ENCODE results near the gene POMT2.

The POMT2 gene

DNA sequence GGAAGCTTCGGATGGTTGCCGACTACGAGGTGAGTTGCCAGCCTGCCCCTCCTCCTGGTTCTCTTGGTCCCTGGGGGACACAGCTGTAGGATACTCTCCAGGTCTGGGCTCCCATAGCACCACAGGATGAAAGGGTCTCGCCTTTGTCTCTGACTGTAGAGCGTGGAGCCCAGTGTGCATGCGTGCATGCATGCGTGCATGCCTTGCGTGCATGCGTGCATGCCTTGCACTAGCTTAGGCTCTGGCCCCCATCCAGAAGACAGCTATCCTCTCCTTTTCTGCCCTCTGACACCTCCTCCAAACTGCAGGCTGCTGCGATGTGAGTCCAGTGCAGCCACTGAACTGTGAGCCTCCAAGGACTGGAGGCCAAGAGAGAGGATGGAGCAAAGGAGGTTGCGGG lies 68.8 kb downstream of the POMT2 start:
- DNase-seq (ENCODE audit: low spot score): no peak
- TF ChIP-seq, protein P1, sequence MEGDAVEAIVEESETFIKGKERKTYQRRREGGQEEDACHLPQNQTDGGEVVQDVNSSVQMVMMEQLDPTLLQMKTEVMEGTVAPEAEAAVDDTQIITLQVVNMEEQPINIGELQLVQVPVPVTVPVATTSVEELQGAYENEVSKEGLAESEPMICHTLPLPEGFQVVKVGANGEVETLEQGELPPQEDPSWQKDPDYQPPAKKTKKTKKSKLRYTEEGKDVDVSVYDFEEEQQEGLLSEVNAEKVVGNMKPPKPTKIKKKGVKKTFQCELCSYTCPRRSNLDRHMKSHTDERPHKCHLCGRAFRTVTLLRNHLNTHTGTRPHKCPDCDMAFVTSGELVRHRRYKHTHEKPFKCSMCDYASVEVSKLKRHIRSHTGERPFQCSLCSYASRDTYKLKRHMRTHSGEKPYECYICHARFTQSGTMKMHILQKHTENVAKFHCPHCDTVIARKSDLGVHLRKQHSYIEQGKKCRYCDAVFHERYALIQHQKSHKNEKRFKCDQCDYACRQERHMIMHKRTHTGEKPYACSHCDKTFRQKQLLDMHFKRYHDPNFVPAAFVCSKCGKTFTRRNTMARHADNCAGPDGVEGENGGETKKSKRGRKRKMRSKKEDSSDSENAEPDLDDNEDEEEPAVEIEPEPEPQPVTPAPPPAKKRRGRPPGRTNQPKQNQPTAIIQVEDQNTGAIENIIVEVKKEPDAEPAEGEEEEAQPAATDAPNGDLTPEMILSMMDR (IDR thresholded peaks at IDR 0.05; ENCODE audit: borderline replicate concordance, control extremely low read depth, extremely low read depth, insufficient read depth, missing control alignments): no peak
- in situ Hi-C loops (cut with MboI; ENCODE audit: low sequenced_read_pairs, unreplicated experiment): no loop called here

- in situ Hi-C loops (cut with MboI; ENCODE audit: low sequenced_read_pairs, unreplicated experiment): no loop called here
- TF ChIP-seq, protein P1 (IDR thresholded peaks at IDR 0.05; ENCODE audit: borderline replicate concordance, control extremely low read depth, extremely low read depth, insufficient read depth, missing control alignments): no peak
Observed at GRCh38 chr14:77250927-77251326, 69.8 kb downstream of the POMT2 start.

DNA sequence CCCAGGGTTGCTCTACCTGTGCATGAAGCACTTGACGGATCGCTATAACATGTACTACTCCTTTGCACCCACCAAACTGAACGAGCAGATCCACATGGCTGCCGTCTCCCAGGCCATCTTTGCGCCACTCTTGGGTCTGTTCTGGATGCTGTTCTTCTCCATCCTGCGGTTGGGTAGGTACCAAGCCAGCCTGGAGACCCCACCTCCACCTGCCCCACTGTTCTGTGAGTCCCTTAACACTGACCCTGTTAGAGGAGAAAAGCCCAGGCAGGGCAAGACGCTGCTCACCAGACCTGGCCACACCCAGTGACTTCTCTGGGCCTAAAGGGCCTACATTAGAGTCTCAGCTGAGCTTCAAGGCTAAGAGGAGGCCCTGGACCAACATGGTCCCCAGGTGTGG lies 71.4 kb downstream of the POMT2 start:
- in situ Hi-C loops (cut with MboI; ENCODE audit: low sequenced_read_pairs, unreplicated experiment): no loop called here
- no peak for DNase-seq (ENCODE audit: low spot score)
- TF ChIP-seq, protein P1 (IDR thresholded peaks at IDR 0.05; ENCODE audit: borderline replicate concordance, control extremely low read depth, extremely low read depth, insufficient read depth, missing control alignments): no peak

More at GRCh38 chr14:77250927-77251326, 69.8 kb downstream of the POMT2 start:
- DNase-seq (ENCODE audit: low spot score): no peak

DNA sequence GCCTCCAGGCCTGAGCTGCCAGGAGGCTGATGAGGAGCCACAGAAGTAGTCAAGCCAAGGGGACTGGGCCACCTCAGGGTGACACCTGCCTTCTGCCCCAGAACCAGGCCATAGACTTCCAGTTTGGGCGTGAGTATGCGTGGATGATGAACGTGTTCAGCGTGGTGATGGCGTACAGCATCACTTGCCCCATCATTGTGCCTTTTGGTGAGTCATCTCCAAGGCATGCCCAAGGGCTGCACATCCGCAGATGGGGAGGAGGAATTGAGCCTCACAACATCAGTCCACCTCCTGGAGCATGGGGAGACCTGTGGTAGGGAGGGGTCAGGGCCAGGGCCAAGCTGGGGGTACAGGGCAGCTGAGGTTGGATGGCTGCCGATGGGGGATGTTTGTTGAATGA lies 72.0 kb downstream of the POMT2 start:
- in situ Hi-C loops (cut with MboI; ENCODE audit: low sequenced_read_pairs, unreplicated experiment): no loop called here
- TF ChIP-seq, protein P1 (IDR thresholded peaks at IDR 0.05; ENCODE audit: borderline replicate concordance, control extremely low read depth, extremely low read depth, insufficient read depth, missing control alignments): no peak
- DNase-seq (ENCODE audit: low spot score): no peak

DNA sequence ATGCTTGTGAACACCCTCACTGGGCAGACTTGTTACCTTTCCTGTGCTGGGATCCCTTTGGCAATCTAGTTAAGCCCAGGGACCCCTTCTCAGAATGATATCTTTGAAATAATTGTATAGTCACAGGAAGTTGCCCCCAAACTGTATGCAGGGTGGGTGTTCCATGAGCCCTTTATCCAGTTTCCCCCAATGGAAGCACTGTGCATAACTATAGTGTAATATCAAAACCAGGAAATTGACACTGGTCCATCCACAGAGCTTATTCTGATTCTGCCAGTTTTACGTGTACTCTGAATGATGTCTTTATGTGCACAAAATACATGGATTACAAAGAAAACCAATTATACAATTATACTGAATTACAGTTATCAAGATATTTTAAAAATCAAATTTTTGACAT lies 73.9 kb downstream of the POMT2 start:
- TF ChIP-seq, protein P1 (IDR thresholded peaks at IDR 0.05; ENCODE audit: borderline replicate concordance, control extremely low read depth, extremely low read depth, insufficient read depth, missing control alignments): no peak
- in situ Hi-C loops (cut with MboI; ENCODE audit: low sequenced_read_pairs, unreplicated experiment): no loop called here
- DNase-seq (ENCODE audit: low spot score): no peak

DNA sequence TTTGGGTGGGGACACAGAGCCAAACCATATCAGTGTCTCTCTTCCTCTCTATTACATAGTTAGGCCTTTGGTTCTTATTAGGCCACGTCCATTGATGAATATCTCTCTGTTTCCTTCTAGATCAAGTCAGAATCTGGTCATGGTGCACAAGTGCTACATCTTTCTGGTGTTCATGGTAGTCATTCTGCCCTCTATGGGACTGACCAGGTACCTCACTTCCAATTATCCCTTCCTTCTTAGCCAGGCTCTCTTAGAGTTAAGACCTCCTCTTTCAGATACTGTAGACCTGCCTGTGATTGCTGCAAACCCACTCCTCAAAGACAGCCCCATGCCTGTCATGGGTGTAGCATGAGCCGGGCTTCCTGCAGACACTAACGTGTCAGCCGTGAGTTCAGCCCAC lies 74.9 kb downstream of the POMT2 start:
- TF ChIP-seq, protein P1 (IDR thresholded peaks at IDR 0.05; ENCODE audit: borderline replicate concordance, control extremely low read depth, extremely low read depth, insufficient read depth, missing control alignments): no peak
- in situ Hi-C loops (cut with MboI; ENCODE audit: low sequenced_read_pairs, unreplicated experiment): no loop called here
- DNase-seq (ENCODE audit: low spot score): no peak

- peak; percentile 55 for DNase-seq (ENCODE audit: low spot score)
- TF ChIP-seq, protein P1 (IDR thresholded peaks at IDR 0.05; ENCODE audit: borderline replicate concordance, control extremely low read depth, extremely low read depth, insufficient read depth, missing control alignments): no peak
- in situ Hi-C loops (cut with MboI; ENCODE audit: low sequenced_read_pairs, unreplicated experiment): no loop called here
Observed at GRCh38 chr14:77243853-77244252, 76.8 kb downstream of the POMT2 start.

All from GM13976 (cell line).